GM19328 (cell line): ENCODE results near the gene SLC1A7.

Experiments
- ATAC-seq: cut with Tn5 transposase; IDR thresholded peaks from one replicate; pipeline ENCODE4 v1.9.1; 2021; ENCODE audit warnings: mild to moderate bottlenecking, moderate library complexity; ENCODE audit not compliant: unreplicated experiment

SLC1A7 gene

DNA sequence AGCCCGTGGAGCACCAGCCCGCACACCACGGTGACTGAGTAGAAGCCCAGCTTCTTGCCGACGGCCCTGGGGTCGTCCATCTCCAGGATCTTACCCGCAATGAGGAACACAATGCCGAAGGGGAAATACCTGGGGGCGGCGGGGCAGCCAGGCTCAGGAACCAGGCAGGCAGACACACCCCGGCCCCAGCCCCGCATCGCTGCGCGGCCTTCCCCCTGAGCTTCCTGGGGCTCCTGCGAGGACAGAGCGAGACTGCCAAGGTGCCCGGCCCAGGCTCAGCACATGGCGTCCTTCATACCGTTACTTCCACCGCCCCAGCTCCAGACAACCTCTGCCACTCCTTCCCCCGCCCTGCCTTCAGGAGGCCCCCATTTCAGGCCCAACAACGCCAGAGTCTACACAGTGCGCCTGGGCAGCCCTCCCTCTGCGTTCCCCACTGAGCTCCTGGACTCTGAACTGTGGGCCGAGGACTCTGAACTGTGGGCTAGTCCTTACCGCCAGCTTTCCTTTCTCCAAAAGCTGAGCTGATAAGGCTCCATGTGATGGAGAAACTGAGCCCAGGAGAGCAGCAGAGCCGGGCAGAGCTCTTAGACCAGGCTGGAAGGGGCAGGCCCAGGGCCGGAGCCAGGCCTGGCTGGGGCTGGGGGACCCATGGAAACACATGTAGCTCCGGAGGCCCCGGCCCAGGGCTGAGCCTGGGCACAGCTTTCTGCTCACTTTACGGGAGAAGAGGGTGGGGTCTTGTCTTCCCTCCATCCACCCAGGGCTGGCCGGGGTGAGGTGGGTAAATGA, 49.6 kb downstream of the SLC1A7 start:
- no peak for ATAC-seq

DNA sequence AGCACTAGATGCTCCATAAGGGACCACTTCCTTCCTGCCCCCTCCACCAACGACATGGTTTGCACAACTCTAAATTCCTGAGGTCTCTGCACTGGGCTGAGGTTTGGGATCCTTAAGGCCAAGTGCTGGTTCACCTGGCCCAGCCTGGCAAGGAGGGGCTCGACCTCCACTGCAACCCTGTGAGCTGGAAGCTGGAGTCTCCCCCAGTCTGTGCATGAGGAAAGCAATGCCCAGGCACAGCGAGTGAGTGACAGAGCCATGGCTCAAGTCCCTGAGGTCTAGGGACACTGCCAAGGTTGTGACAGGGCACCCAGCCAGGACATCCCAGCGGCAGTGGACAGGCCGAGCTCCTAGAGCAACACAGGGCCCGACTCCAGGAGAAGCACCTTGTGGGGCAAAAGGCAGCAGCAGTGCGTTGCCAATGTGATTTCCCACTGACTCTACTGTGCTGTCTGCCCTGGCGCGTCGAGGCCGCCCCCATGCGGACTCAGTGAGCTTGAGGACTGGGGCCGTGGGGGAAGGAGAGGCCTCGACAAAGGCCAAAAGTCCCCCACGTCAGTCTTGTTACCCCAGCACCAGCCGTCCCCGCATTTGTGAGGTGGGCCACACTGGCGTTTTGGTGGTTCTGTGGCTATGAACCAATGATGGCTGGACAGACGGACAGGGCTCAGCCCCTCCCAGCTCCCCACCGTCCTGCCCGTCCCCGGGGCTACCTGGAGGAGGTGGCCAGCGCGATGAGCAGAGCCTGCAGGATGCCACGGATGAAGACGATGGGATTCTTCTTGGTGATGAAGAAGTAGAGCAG, 50.4 kb downstream of the SLC1A7 start:
- ATAC-seq: no peak

DNA sequence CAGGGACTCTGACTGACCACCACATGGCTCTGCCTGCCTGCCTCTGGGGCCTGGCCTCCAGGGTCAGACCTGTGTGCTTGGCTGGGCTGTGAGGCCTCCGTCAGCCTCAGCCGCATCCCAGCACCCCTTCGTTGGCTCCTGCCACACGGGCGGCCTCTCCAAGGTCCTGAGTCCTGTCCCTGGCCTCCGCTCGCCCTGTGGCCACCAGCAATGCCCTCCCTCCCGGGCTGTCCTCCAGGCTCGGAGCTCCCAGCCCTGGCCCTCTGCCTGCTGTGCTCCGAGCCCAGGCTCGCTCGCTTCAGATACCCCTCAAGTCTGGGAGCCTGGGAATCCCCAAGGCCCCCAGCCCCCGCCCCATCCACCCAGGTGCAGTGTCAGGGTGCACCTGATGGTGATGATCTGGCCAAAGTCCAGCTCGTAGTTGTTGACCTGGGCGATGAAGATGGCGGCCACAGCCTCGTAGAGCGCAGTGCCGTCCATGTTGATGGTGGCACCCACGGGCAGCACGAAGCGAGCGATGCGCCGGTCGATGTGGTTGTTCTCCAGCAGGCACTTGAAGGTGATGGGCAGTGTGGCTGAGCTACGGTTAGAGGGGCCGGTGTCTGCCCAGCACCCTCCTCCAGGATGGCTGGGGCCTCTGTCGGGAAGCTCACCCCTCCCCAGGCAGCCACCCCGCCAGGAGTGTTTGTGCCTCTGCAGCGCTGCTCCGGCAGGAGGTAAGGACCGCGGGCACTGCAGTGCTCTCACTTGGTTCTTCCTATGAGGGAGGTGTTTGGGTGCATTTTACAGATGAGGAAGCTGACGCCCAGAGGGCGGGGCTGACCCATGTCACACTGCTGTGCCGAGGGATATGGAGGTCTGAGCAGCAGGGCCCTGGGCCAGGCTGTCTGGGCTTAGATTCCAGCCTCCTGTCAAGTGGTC, 52.0 kb downstream of the SLC1A7 start:
- no peak for ATAC-seq

DNA sequence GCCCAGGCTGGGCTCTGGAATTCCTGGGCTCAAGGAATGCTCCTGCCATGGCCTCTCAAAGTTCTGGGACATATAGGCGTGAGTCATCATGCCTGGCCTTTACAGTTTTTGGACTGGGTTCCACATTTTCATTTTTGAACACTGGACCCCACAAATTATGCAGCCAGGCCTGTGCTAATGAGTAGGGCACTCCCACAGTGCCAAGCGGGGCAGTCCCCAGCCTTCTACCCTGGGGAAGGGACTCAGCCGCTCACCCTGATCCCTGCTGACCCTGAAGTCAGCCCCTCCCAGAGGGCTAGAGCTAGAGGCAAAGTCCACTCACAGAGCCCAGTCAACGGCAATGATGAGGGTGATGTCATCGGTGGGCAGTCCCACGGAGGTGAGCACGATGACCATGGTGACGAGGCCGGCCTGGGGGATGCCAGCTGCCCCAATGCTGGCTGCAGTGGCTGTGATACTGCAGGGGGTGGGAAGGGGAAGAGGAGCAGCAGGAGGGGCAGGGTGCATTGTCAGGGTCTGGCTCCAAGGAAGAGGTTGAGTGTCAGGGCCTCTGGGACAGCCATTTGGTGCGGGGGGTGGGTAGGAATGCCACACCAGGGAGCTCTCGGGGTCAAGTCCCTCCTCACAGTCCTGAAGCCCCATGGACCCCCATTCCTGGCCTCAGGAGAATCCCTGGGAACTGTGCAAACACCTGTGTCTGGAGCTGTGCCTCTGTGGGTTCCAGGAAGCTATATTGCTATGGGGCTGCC, 52.8 kb downstream of the SLC1A7 start:
- no peak for ATAC-seq

DNA sequence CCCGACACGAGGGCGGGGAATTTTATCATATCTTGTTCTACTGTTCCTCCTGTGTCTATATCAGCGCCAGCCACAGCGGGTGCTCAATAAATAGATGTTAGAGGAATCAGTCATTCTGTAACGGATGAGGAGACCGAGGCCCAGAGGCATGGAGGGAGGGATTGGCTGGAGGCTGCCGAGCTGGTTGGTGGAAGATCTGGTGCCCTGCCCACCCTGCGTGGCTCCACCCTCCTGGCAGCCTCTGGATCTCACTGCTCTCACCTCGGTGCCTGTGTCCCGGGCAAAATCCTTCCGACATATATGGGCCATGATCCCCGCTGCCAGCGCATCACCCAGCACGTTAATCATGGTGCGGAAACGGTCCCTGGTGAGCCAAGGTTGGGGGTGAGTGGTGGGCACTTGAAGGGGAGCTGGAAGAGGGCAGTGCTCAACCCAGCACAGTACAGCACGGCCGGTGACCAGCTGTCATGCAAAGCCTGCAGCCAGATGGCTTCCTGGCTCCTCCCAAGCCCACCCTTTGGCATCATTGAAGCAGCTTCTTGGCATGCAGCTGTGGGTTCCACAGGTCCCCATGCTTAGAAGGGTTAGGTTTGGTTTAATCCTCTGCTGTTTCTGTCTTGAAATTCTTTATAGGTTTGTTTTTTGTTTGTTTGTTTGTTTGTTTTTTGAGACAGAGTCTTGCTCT, 53.7 kb downstream of the SLC1A7 start:
- no peak for ATAC-seq

DNA sequence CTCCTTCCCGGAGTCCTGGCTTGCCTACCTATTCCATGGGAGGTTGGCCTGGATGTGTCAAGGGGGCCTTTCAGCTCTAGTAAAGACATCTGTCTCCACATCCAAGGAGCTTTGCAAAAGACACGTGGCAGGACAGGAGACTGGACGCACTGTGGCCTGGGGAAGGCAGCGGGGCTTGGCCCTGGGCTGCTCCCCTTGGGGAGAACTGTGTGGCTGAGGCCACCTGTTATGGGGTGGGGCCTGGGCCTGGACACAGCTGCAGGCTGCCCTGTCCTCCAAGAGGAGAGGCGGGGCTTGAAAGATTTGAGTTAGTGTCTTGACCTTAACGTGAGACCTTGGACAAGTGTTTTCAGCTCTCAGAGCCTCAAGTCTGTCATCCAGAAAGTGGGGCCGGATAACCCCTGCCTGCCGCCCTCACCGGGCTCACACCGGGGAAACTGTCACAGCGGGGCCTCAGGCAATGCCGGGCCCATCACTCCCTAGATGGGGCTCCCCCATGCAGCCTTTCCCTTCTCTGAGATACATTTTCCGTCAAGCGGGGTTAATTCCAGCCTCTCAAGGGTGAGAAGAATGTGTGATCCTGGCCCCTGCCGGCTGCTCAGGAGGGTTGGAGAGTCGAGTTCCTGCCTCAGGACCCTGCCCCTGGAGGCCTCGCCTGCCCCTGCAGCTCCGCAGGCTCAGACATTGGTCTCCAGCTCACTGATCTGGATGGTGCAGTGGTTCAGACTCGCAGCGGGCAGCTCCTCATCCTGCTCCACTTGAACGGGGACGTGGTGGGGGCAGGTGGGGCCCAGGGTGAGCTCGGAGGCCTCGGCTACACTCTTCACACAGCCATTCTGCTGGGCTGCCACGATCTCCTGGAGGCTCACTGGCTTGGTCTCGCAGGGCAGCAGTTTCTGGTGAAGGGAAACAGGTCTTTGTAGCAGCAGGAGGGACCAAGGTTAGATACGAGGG, 54.8 kb downstream of the SLC1A7 start:
- ATAC-seq: no peak

DNA sequence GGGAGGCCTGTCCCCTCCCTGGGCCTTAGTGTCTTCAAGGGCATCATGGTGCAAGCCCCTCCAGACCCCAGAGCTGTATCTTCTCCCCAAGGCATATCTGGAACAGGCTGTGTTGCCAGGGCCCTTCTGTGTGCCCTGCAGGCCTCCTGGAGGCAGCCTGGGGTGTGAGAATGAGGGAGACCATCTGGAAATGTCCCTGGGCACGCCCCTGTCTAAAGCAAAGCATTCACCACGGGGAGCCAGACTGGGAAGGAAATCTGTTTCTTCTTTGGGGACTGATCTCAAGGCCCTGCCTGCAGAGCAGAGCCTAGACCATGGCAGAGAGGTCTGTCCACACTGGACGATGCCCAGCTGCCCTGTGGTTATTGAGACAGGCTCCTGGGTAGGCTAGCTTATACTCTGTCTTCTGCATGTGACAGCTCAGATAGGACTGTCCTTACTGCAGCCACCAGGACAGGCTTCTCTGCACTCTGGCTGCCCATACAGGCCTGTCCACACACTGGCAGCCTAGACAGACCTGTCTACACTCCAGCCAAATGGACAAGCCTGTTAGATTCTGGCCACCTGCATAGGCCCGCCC, 55.9 kb downstream of the SLC1A7 start:
- no peak for ATAC-seq

DNA sequence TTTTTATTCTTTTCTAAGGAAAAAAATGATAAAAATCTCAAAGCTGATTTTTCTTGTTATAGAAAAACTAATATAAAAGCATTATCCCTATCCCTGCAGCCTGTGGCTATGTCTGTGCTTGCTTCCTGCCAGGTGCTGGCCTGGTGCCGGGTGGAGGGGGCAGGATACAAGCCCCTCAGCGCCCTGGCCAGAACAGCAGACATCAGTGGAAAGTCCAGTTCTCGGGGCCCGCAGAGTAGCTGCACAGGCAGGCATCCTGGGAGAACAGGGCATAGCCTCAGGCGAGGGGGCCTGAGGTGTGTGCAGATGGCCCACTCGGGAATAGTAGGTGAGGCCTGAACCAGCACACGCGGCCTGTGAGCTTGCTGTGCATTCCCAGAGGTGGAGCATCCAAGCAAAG, 57.0 kb downstream of the SLC1A7 start:
- no peak for ATAC-seq

DNA sequence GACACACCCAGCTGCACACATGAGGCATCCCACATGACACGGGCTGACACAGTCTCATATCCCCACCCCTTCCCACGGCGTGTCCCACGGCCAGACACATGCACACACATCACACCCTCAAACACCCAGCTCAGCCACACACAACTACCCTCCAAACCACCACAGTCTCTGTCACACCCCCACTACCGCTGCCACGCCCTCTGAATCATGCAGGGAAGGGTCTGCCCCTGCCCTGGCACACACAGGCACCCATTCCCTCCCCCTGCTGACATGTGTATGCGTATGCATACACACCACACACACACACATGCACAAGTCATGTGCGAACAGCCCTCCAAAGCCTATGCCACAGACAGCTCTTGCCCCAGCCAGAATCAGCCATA, 57.9 kb downstream of the SLC1A7 start:
- no peak for ATAC-seq

DNA sequence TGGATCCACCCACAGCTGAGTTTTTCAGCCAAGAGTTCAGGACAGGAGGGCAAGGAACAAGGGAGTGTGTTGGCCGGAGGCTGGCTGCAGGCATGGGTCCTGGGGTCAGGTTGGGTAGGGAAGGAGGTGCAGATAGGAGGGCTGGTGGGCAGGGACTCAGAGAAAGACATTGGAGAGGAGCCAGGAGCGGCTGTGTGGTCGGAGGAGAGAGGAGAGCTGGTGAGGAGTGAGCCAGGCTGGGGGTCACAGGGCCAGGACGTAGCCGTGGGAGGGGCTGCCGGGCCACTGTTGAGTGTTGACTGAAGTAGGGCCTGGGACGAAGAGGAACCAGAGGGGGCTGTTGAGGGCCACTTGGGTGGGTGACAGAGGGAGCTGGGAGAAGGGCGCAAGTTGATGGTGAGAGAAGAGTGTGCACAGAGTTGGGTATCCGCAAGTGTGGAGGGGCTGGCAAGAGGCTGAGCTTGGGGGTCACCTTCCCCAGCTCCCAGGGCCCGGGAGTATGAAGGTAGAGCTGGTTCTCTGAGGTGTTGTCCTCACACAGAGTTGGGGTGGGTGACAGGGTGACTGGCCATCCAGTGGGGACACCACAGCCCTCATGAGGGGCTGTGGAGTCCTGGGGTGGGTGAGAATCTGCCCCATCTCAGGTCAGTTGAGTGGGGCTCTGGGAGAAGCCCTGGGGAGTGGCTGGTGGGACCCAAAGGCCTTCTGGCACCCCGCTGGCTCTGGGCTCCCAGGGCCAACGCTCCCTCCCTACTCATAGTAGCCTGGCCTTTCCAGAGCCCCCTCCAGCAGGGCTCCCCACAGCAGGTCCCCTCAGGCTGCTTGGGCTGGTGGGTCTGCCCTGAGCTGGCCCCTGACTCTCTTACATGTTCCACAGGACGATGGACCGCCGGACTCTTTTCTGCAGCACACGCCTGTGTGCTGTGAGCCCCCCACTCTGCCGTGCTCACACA, 58.5 kb downstream of the SLC1A7 start:
- no peak for ATAC-seq

DNA sequence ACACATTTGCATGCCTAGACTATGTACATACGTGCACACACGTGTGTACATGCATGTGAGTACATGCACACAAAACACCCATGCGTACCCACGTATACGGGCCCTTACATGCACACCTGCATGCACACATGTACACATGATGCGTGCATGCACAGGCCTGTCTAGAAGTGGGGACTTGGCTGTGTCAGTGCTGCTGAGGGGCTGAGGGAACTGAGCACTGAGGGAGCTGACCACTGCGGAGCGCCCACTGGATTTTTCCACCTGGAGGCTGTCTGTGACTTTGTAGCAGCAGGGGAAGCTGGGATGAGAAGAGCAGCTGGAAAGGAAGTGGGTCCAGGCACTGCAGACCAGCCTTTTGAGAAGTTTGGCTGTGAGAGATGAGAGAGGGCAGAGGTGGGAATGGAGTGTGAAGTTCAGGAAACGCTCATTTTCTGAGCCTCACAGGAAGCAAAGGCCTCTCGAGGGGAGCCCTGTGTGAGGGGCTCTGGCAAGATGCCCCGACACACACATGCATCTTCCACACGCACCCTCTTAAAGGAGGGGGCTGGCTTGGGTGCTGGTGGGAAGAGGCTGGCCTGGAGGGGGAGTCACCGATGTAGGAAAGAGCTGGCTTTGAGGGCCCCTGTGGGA, 59.5 kb downstream of the SLC1A7 start:
- ATAC-seq: no peak

DNA sequence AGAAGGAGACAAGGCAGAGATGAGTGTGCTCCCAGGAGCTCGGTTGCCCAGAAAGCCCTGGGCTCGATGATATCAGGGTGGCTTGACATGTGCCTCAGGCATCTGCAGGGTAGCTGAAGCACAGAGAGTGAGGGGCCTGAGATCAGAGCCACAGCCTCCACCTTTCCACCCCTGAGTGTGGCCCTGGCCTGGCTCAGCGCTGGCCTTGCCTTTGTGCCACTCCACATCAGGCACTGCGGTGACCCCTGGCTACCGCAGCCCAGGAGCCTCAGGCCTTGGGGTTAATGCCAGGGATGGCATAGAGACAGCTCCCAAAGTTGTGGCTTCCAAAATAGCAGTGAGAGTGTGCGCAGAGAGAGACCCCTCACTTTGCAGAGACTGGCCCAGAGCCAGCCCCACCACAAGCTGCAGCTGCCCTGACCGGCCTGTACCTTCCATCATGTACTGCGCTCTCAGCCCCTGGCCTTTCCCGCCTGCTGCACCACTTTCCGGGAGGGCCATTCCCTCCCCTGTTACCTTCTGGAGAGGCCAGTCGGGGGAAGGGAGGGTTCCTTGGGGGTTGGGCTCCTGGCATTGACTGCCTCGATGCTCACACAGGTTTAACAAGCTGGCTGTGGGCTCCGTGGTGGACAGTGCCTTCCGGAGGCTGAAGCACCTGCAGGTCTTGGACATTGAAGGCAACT, 60.9 kb downstream of the SLC1A7 start:
- no peak for ATAC-seq

DNA sequence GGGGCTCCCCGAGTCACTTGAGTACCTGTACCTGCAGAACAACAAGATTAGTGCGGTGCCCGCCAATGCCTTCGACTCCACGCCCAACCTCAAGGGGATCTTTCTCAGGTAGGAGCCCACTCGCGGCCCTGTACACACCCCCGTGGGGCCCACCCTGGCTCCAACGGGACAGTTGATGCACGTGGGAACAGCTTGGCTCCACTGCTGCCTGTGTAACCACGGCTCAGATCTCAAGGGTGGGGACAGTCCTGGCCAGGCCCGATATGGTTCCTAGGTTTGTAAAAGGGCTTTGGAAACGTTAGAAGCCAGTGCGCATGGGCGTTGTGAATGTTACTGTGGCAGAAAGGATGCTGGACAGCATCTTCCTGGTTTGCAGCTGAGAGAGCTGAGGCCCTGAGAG, 61.7 kb downstream of the SLC1A7 start:
- ATAC-seq: no peak

DNA sequence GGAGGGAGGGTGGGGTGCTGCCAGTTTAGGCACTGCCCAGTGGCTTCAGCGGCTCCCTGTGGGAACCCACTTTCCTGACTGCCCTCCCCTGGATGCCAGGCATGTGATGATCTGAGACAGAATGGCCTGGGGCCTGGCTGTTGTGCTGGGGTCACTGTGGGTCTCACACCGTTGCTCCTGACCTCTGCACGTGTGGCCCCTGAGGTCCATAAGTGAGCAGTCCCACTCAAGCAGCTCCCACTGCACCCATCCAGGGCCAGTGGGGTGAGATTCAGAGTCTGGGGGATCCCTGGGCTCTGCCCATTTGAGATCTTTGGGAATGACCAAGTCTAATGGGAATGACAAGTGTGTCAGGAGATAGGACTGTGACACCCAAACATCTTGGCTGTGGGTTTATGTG, 62.4 kb downstream of the SLC1A7 start:
- no peak for ATAC-seq

DNA sequence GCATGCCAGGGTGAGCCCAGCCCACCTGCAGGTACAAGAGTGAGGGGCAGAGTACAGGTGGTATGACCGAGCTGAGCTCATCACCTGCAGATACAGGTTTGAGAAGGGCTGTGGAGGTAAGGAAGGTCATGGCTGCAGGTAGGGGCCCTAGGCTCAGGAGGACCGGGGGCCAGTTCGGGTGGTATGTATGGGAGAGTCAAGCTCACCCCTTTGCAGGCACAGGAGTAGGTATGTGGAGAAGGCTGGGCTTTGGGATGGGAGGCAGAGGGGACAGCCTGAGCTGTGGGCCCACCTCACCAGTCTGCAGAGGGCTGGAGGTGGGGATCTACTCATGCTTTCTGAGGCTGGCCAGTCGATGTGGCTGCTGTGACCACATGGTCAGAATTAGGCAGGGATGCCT, 63.2 kb downstream of the SLC1A7 start:
- ATAC-seq: no peak

DNA sequence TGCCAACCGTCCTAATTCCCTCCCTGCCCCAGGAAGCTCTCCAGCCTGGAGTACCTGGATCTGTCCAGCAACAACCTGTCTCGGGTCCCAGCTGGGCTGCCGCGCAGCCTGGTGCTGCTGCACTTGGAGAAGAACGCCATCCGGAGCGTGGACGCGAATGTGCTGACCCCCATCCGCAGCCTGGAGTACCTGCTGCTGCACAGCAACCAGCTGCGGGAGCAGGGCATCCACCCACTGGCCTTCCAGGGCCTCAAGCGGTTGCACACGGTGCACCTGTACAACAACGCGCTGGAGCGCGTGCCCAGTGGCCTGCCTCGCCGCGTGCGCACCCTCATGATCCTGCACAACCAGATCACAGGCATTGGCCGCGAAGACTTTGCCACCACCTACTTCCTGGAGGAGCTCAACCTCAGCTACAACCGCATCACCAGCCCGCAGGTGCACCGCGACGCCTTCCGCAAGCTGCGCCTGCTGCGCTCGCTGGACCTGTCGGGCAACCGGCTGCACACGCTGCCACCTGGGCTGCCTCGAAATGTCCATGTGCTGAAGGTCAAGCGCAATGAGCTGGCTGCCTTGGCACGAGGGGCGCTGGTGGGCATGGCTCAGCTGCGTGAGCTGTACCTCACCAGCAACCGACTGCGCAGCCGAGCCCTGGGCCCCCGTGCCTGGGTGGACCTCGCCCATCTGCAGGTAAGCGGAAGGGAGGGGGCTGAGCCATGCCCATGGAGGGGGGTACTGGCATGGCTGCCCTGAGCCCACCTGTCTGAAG, 63.9 kb downstream of the SLC1A7 start:
- ATAC-seq: no peak
